HCT116 (cell line): ENCODE measurements around the gene NFAT5. TPM values are rescaled to one million over a fixed set of nuclear protein-coding genes. Genes with fewer than 3 reads are reported as not detected.

Source experiments
- ATAC-seq: fragments of 200-7000 bp; cut with Tn5 transposase; 2 replicates; pipeline ENCODE4 v1.9.1; 2020; ENCODE audit warnings: mild to moderate bottlenecking, moderate library complexity
- BruUV-seq: library from RNA; stranded (reverse); fragments of 400-500 nt; replicated peaks from 2 replicates; lab custom pipeline; 2021; lab: Mats Ljungman, UMichigan
- CTCF ChIA-PET: fragments of 300-600 bp; sonication (Branson Sonifier 250); formaldehyde crosslinking; loops from one replicate; lab custom pipeline; 2021; ENCODE audit warnings: antibody characterized with exemption; lab: Charles Lee
- POLR2A ChIA-PET: fragments of 300-600, 350-600 bp; sonication (Branson Sonifier 250); formaldehyde crosslinking; loops from one replicate; lab custom pipeline; 2021; ENCODE audit warnings: antibody characterized with exemption; lab: Charles Lee
- RAD21 ChIA-PET, 2 experiments: fragments of 300-600 bp; sonication (Branson Sonifier 250); formaldehyde crosslinking; loops; one replicate each; lab custom pipeline; 2023; ENCODE audit warnings: low total read pairs in 2 of 2; ENCODE audit not compliant: uncharacterized antibody in 2 of 2, unreplicated experiment in 2 of 2, low non-redundant PET in 1 of 2; lab: Charles Lee
- DNase-seq: peaks from one replicate; pipeline ENCODE4 v3.0.0-alpha.2; 2010; ENCODE audit warnings: low read depth, low spot score
- H2AFZ ChIP-seq: fragments of 200-600 bp; shearing (Covaris generic), sonication (generic); 2 replicates; pipeline ENCODE4 v1.6.1; 2017; ENCODE audit warnings: low read depth, mixed run types, mixed read lengths, antibody characterized with exemption, low read length; ENCODE audit not compliant: poor library complexity, severe bottlenecking
- H3K27ac ChIP-seq: 2 replicates; pipeline ENCODE4 v1.5.1; 2012; ENCODE audit warnings: low read depth, low read length
- H3K27me3 ChIP-seq: fragments of 200-600 bp; sonication (generic); 2 replicates; pipeline ENCODE4 v1.6.1; 2016; ENCODE audit warnings: mixed run types, low read length, mixed read lengths; ENCODE audit not compliant: insufficient read depth
- H3K36me3 ChIP-seq, 2 experiments: fragments of 200-500 bp in 1 of 2; fragments of 200-600 bp in 1 of 2; sonication (Bioruptor generic) in 1 of 2; sonication (generic) in 1 of 2; 2 replicates each; pipeline versions ENCODE4 v1.5.1 to v1.6.1; 2014 to 2016; ENCODE audit warnings: low read length in 2 of 2, inconsistent platforms in 1 of 2, mixed read lengths in 1 of 2, mixed run types in 1 of 2; ENCODE audit not compliant: insufficient read depth in 2 of 2, control insufficient read depth in 1 of 2
- H3K4me1 ChIP-seq, 2 experiments: fragments of 200-600 bp in 1 of 2; sonication (generic) in 1 of 2; 2 replicates each; pipeline versions ENCODE4 v1.5.1 to v1.6.1; 2012 to 2017; ENCODE audit warnings: low read length in 2 of 2, inconsistent platforms in 1 of 2, mild to moderate bottlenecking in 1 of 2, mixed read lengths in 1 of 2, mixed run types in 1 of 2, moderate library complexity in 1 of 2; ENCODE audit not compliant: insufficient read depth in 2 of 2, control insufficient read depth in 1 of 2
- H3K4me2 ChIP-seq: fragments of 200-600 bp; sonication (generic); 2 replicates; pipeline ENCODE4 v1.6.1; 2017; ENCODE audit warnings: mixed run types, low read length, mixed read lengths
- H3K4me3 ChIP-seq, 2 experiments: fragments of 200-600 bp in 1 of 2; sonication (generic) in 1 of 2; replicated peaks in 1 of 2; 2 replicates each; pipeline ENCODE4 v1.5.1; 2011 to 2016; ENCODE audit warnings: low read length in 2 of 2, control low read depth in 1 of 2, low read depth in 1 of 2, mild to moderate bottlenecking in 1 of 2, mixed read lengths in 1 of 2, mixed run types in 1 of 2
- H3K79me2 ChIP-seq: fragments of 200-600 bp; sonication (generic); 2 replicates; pipeline ENCODE4 v1.6.1; 2017; ENCODE audit warnings: mild to moderate bottlenecking, mixed run types, low read length, moderate library complexity, mixed read lengths; ENCODE audit not compliant: insufficient read depth
- H3K9ac ChIP-seq: fragments of 200-600 bp; sonication (generic); 2 replicates; pipeline ENCODE4 v1.6.1; 2016; ENCODE audit warnings: low read length, mixed read lengths
- H3K9me2 ChIP-seq: fragments of 200-600 bp; sonication (generic), shearing (Covaris generic); 2 replicates; pipeline ENCODE4 v1.6.1; 2017; ENCODE audit warnings: mixed run types, mild to moderate bottlenecking, moderate library complexity; ENCODE audit not compliant: insufficient read depth
- H3K9me3 ChIP-seq, 2 experiments: fragments of 200-500 bp in 1 of 2; fragments of 200-600 bp in 1 of 2; sonication (Bioruptor generic) in 1 of 2; sonication (generic) in 1 of 2; 2 replicates each; pipeline ENCODE4 v1.6.1; 2014 to 2017; ENCODE audit warnings: low read length in 2 of 2, mixed read lengths in 2 of 2, inconsistent platforms in 1 of 2, low read depth in 1 of 2, mild to moderate bottlenecking in 1 of 2, mixed run types in 1 of 2, moderate library complexity in 1 of 2; ENCODE audit not compliant: control insufficient read depth in 1 of 2, insufficient read depth in 1 of 2
- H4K20me1 ChIP-seq: fragments of 200-600 bp; sonication (generic), shearing (Covaris generic); 2 replicates; pipeline ENCODE4 v1.6.1; 2017; ENCODE audit warnings: mixed run types, mild to moderate bottlenecking, moderate library complexity; ENCODE audit not compliant: insufficient read depth
- JUND ChIP-seq: IDR thresholded peaks from 2 replicates; pipeline ENCODE4 v1.6.1; 2012
- POLR2AphosphoS5 ChIP-seq: IDR thresholded peaks from 2 replicates; pipeline ENCODE4 v1.6.1; 2011; ENCODE audit warnings: mild to moderate bottlenecking, low read depth, low read length, moderate library complexity
- intact Hi-C: fragments of 100-400 bp; cut with micrococcal nuclease; formaldehyde crosslinking; loops from 2 replicates; pipeline ENCODE4 v1.10.0; 2022
- total RNA-seq: library from RNA; stranded (reverse); gene quantifications from one replicate; pipeline ENCODE4 v1.2.1, GENCODE V29; 2021; ENCODE audit not compliant: unreplicated experiment
- TF ChIP-seq, protein P1 (sequence below): IDR thresholded peaks from 2 replicates; pipeline ENCODE4 v1.6.1; 2012; ENCODE audit warnings: low read depth

NFAT5 gene
- total RNA-seq, 1 experiment from 2014 or later = 67.4 TPM

GRCh38 chr16:69579783-69580481 lies 14.2 kb downstream of the NFAT5 start:
- intact Hi-C loops = no loop called here
- no TSS peak for BruUV-seq

More at GRCh38 chr16:69579783-69580481, 14.2 kb downstream of the NFAT5 start:
- DNase-seq = no peak
- Histone ChIP-seq H4K20me1 (peaks cover 23% of the 10 kb centered on the region), H3K9ac (no peak overlapping the region), H3K4me2 (no peak overlapping the region)
- TF ChIP-seq POLR2AphosphoS5 (no peak), JUND (no peak)
- TF ChIP-seq, protein P1, sequence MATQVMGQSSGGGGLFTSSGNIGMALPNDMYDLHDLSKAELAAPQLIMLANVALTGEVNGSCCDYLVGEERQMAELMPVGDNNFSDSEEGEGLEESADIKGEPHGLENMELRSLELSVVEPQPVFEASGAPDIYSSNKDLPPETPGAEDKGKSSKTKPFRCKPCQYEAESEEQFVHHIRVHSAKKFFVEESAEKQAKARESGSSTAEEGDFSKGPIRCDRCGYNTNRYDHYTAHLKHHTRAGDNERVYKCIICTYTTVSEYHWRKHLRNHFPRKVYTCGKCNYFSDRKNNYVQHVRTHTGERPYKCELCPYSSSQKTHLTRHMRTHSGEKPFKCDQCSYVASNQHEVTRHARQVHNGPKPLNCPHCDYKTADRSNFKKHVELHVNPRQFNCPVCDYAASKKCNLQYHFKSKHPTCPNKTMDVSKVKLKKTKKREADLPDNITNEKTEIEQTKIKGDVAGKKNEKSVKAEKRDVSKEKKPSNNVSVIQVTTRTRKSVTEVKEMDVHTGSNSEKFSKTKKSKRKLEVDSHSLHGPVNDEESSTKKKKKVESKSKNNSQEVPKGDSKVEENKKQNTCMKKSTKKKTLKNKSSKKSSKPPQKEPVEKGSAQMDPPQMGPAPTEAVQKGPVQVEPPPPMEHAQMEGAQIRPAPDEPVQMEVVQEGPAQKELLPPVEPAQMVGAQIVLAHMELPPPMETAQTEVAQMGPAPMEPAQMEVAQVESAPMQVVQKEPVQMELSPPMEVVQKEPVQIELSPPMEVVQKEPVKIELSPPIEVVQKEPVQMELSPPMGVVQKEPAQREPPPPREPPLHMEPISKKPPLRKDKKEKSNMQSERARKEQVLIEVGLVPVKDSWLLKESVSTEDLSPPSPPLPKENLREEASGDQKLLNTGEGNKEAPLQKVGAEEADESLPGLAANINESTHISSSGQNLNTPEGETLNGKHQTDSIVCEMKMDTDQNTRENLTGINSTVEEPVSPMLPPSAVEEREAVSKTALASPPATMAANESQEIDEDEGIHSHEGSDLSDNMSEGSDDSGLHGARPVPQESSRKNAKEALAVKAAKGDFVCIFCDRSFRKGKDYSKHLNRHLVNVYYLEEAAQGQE = no peak
- TF ChIP-seq, all 23 proteins: peak for 0
- Histone ChIP-seq H3K4me1 (peaks cover 0 to 21% of the 10 kb centered on the region in 2 experiments; a peak in 2 of 4 replicates), H3K4me3 (no peak overlapping the region), H3K9me2 (no peaks in the 10 kb centered on the region), H2AFZ (no peak overlapping the region), H3K27ac (no peak overlapping the region), H3K27me3 (no peaks in the 10 kb centered on the region), H3K36me3 (peaks cover 17 to 18% of the 10 kb centered on the region in 2 experiments; a peak in 3 of 4 replicates), H3K9me3 (no peaks in the 10 kb centered on the region), H3K79me2 (peaks cover 100% of the 10 kb centered on the region)
- ChIA-PET RAD21 (no interaction called here), CTCF (no interaction called here), POLR2A (no interaction called here)
- no peak for ATAC-seq
